ENCODE measurements around the gene CELF5.
A peak's percentile ranks its signal among the peaks of the same experiment; 100 is the strongest.

CELF5 gene

DNA sequence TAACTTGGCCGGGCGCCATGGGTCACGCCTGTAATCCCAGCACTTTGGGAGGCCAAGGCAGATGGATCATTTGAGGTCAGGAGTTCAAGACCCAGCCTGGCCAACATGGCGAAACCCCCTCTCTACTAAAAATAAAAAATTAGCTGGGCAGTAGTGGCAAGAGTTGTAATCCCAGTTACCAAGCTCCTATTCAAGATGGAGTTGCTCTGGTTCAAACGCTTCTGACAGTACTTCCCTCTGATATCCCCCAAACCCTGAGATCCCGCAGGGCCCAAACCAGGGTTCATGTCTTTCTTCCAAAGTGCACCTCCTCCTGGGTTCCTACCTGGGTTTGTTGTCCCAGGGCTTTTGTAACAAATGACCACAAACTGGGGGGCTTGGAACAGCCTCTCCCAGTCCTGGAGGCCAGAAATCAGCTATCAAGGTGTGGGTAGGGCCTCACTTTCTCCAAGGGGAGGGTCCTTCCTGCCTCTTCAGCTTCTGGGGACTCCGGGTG, 13.7 kb downstream of the CELF5 start:
- no peak for DNase-seq

DNA sequence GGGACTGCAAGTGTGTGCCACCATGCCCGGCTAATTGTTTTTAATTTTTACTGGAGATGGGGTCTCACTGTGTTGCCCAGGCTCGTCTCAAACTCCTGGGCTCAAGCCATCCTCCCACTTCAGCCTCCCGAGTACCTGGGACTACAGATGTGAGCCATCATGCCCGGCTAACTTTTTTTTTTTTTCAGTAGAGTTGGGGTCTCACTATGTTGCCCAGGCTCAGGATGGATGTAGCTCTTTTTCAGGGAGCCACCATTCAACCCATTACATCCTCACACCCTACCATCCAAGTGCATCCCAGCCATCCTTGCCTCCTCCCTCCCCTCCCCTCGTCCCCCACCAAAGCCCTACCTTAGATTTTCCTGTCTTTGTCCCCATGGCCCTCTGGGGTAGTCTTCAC, 14.9 kb downstream of the CELF5 start:
- DNase-seq: no peak

DNA sequence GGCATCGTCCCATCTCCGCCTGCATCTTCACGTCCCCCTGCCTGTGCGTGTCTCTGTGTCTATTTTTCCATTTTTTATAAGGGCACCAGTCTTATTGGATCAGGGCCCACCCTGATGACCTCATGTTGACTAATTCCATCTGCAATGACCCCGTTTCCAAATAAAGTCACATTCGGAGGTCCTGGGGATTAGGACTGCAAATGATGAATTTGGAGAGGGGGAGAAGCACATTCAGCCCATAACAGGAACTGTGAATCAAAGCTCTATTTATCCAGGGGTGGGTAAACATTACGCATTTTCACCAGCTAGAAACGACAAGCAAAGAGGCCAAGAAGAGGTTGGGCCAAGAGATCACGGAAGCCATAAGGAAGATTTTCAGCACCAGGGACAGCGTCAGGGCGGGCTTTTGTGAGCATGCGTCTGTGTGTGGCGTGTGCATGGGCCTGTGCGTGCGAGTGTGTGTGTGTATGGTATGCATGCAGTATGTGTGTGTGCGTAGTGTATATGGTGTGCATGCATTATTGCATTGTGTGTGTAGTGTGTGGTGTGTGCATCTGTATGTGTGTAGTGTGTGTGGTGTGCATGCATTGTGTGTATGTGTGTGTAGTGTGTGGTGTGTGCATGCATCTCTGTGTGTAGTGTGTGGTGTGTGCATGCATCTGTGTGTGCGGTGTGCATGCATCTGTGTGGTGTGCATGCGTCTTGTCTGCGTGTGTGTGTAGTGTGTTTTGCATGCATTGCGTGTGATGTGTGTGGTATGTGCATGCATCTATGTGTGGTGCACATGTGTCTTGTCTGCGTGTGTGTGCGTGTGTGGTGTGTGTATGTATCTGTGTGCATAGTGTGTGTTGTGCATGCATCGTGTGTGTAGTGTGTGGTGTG, 19.6 kb downstream of the CELF5 start:
- peak in 2 of 56 donors; percentile 7 to 14 for DNase-seq

DNA sequence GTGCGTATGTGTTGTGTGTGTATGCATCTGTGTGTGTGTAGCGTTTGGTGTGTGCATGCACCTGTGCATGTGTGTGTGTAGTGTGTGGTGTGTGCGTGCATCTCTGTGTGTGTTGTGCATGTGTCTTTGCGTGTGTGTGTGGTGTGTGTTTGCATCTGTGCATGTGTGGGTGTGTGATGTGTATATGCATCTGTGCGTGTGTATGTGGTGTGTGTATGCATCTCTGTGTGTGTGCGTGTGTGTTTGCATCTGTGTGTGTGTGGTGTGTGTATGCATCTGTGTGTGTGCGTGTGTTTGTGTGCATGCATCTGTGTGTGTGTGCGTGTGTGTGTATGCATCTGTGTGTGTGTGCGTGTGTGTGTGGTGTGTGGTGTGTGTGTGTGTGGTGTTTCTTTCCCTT, 20.6 kb downstream of the CELF5 start:
- no peak for DNase-seq

DNA sequence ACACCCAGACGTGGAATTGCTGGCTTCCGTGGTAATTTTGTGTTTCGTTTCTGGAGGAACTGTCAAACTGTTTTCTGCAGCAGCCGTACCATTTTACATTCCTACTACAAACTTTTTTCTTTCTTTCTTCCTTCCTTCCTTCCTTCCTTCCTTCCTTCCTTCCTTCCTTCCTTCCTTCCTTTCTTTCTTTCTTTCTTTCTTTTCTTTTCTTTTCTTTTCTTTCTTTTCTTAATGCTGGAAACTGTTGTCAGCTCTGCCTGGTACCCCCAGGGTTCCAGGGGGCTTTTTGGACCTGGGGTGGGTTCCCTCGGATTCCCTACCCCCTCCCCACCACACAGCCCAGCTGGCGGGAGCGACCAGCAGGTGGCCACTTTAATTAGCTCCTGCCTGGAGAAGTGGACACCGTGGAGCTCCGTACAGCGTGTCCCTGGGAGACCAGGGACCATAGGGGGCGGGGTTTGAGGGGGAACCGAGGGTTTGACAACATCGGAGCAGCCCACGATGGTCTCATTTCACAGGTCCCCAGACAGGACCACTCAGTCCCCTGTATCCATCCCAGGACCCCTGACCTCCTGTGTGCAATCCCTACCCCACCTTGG, 24.4 kb downstream of the CELF5 start:
- DNase-seq: no peak

DNA sequence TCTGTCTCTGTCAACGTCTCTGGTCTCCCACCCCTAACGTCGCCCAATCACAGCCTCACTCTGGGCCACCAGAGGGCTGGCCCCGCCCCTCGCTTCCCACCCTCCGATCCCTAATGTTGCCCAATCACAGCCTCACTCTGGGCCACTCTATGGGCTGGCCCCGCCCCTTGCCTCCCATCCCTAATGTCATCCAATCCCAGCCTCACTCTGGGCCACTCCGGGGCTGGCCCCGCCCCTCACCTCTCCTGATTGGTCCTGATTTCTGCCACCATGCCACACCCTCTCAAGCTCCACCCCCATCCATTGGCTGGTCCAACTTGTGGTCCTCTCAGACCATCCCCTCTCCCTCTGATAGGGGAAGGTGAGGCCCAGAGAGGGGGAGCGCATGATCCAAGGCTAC, 24.9 kb downstream of the CELF5 start:
- DNase-seq: no peak

DNA sequence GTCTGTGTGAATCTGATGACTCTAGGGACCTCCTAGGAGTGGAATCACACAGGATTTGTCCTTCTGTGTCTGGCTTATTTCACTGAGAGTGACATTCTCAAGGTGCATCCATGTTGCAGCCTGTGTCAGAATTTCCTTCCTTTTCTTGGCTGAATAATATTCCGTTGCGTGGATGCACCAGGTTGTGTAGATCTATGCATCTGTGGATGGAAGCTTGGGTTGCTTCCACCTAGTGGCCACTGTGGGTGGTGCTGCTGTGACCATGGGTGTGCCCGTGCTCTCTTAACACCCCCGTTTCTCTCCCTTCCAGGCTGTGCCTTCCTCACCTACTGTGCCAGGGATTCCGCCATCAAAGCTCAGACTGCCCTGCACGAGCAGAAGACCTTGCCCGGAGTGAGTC, 26.2 kb downstream of the CELF5 start:
- no peak for DNase-seq

DNA sequence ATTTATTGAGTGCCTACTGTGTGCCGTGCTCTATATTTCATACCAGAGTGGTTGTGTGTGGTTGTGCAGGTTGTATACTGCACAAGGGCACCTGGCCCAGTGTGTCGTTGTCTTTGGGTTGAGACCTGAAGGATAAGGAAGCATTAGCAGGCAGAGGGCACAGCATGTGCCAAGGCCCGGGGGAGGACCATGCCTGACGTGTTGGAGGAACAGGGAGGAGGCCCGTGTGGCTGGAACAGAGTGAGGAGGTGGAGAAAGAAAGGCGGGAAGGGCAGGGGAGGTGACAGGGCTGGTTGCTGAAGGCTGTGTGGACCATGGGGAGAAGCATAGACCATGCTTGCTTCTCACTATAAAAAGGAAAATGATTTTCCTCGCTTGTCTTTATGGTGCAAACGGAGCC, 26.8 kb downstream of the CELF5 start:
- DNase-seq: no peak

DNA sequence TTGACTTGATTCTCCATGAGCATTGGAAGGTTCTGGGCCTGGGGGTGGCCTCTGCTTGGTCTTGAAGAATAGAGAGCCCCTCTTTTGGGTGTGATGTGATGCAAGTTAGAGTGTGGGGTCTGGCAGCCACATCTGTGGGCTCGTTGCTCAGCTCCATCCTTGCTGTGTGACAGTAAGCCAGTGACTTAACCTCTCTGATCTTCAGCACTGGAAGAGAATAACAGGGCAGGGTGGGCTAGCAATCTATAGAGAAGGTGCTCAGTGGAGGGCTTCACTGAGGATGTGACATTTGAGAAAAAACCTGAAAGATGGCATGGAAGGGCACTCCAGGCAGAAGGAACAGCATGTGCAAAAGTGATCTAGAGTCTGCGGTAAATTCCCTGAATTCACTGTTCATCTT, 28.2 kb downstream of the CELF5 start:
- DNase-seq: no peak

DNA sequence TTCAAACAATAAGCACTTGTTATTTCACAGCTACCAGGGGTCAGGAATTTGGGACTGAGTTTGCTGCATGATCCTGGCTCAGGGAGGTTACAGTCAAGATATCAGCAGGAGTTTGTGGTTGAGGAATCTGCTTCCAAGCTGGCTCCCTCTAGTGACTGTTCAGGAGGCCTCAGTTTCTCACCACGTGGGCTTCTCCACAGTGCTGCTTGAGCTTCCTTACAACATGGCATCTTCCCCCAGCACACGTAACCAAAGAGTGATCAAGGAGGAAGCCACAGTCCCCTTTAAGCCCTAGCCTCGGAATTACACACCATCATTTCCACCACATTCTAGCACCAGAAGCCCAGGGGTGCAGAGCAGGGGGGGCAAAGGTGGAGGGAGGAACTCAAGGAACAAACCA, 28.8 kb downstream of the CELF5 start:
- no peak for DNase-seq

DNA sequence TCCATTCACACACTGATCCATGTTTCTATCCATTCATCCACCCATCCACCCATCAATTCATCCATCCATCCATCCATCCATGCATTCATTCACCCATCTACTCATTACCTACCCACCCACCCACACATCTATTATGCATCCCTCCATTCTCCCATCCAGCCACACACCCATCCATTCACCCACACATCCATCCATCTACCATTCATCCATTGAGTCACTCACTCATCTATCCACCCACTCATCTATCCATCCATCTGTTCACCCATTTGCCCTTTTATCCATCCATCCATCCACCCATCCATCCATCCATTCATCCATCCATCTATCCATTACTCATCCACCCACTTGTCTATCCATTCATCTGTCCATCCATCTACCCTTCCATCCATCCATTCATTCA, 30.1 kb downstream of the CELF5 start:
- no peak for DNase-seq

DNA sequence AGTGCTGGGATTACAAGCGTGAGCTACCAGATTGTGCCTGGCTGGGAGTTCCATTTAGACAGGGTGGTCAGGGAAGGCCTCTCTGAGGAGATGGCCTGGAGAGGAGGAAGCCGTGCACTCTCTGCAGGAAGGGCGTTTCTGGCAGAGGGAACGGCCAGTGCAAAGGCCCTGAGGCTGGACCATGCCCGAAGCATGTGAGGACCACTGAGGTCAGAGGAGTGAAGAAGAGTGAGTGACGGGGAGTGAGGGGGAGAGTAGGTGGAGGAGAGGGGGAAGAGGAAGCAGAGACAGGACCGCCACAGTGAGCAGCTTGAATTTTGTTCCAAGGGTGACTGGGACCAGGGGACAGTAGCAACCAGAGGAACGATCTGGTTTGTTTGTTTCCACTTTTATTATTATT, 32.6 kb downstream of the CELF5 start:
- DNase-seq: no peak

DNA sequence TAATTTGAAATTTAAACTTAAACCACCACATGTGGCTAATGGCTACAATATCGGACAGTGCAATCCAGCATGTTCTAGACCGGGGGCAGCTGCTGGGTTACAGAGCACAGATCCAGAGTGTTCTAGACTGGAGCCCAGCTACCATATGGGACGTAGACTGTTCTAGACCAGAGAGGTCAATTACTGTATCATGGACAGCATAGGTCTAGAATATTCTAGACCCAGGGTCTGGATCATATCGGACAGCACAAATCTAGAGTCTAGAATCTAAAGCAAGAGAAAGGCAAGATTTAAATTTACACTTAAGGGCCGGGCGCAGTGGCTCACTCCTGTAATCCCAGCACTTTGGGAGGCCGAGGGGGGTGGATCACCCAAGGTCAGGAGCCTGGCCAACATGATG, 37.9 kb downstream of the CELF5 start:
- DNase-seq: no peak

DNA sequence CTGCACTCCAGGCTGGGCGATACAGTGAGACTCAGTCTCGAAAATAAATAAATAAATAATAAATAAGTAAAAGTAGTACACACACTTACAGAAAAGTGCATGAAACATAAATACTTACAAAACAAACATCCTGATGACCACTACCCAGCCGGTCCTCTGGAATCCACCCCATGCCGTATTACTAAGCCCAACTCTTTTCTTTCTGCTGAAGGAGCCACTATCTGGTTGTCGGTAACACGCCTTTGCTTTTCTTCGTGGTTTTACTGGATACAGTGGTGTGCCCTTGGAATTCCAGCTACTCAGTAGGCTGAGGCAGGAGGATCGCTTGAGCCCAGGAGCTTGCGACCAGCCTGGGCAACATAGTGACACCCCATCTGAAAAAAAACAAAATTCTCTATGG, 39.4 kb downstream of the CELF5 start:
- DNase-seq: no peak

DNA sequence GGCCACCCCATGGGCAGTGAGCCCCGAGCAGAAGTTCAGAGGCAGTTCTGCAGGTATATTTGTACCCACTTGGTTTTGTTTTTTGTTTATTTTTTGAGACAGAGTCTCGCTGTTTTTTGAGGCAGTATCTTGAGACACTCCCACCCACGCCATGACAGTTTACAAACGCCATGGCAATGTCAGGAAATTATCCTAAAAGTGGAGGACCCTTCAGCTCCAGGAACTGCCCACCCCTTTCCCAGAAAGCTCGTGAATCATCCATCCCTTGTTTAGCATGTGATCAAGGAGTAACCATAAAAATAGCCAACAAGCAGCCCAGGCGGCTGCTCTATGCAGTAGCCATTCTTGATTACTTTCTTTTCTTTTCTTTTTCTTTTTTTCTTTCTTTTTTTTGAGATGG, 41.0 kb downstream of the CELF5 start:
- DNase-seq: no peak

DNA sequence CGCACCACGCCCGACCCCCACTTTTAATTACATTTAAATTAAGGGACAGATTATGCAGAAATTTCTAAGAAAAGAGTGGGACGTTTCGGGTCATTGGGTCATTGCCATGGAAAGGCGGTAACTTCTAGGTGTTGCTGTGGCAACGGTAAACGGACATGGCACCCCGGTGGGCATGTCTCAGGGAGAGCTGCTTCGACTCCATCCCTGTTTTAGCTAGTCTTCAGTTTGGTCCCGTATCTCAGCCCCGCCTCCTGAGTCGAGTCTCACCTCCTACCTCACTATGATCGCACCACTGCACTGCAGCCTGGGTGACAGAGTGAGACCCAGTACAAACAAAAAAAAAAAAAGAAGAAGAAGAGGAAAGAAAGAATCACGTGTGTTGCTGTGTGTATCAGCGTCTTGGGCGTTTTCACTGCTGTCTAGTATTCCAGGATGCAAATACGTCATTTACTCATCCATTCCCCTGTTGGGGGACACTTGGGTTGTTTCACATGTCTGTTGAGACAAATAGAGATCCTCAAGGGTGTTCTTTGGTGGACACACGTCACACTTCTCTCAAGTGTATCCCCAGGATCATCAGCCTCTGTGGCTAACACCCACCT, 41.7 kb downstream of the CELF5 start:
- DNase-seq: no peak

DNA sequence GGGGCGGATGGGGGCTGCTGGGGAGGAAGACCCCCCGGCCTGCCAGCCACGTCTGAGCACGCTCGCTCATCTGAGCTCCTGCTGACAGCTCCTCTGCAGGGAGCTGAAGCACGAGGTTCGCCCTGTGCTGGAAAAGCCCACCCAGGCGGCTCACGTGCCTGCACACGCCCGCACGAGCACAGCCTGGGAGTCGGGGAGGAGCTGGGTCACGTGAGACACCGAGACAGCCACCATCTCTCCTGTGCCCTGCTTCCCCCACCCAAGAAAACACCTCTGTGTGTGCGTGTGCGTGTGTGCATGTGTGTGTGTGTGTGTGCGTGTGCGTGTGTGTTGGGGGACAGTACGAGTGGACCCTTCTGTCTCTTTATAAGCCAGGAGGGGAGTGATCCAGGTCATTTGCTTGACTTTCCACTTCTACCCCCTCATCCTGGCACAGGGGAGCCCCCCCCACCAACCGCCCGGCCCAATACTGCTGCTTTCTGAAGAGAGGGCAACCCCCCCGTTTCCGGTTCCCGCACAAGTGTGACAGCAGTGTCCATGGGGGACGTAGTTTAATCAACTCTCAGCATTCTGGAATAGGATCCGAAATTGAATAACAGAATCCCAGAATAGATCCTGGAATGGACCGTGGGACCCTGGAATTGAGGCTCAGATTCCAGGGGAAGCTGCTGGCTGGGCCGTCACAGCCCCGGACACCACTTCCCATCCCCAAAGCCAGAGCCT, 42.5 kb downstream of the CELF5 start:
- DNase-seq: peak in 21 of 56 donors; percentile 9 to 63 (median 27)

DNA sequence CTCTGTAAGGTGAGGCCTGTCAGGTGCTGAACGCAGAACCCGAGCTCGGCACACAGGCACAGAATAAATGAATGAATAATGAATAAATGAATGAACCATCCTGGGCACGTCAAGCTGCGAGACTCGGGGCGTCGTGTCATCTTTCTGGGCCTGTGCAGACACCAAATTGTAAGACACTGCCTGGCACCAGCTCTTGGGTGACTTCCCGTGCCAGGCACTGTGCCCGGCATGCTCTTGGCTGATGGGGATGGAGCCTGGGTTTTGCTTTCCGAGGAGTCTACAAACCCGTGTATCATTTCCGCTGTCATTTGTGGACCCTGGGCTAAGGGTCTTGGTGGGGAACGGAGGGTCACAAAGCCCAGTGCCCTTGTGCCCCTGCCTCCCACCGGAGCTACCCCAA, 43.9 kb downstream of the CELF5 start:
- peak in 20 of 56 donors; percentile 5 to 66 (median 24) for DNase-seq

DNA sequence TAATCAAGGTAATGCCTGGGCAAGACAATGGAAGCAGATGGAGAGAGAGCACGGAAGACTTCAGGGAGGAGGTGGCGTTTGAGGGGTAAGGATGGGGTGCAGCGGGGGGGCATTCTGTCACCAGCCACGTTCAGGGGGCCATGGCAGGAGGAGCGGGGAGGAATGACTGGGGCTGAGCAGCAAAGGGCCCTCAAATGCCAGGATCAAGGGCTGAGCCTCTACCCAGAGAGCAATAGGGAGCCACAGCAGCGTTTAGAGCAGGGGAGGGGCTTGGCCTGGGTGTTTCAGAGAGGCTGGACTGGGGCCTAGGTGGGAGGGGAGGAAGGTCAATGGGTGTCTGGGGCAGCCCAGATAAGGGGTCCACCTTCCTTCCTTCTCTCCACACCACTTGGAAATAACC, 44.3 kb downstream of the CELF5 start:
- DNase-seq: no peak

DNA sequence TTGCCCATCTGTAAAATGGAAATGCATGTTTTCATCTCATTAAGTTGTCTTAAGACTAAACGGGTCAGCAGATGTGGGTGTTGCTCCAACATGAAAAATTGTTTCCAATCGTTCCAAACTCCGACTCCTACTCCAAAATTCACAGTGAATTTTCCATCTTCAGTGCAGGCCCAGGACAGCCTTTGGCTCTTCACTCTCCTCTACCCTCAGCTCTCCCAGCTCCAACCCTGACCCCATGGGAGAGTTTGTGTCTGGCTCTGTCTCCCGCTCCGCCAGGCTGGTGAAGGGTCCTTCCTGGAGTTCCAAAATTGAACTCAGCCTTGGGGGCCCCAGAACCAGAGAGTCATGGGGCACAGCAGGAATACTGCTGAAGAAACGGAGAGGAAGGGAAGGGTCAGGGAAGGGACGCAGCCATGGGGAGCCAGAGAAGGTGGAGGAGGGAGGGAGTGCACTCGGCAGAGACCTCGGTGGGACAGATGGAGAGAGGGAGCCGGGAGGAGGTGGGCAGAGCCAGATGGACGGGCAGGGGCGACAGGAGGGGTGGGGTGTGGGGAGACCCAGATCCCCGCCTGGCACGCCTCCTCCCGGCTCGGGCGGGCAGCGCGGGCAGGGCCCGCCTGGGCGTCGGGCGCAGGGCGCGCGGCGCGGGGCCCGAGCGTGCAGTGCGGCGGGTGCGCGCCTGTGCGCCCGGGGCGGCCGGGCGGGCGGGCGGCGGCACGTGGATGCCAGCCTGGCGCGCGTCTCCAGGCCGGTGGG, 45.6 kb downstream of the CELF5 start:
- peak in 4 of 56 donors; percentile 7 to 46 (median 28) for DNase-seq

DNA sequence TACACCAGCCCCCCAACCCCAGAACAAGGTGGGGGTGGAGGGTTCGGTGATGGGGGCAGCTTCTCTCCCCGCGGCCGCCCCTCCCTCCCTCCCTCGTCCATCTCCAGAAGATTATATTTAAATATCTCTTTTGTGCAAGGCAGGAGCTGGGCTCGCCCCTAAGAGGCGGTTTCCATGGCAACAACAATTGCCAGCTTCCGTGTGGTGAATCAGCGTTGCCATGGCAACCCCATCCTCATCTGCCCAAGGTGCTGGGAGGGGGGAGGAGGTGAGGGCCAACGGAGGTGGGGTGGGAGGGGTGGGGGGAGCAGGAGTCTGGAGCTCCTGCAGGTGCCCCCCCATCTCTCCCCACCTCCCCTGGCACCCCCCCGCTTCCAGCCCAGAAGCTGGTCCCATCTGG, 46.4 kb downstream of the CELF5 start:
- peak in 36 of 56 donors; percentile 5 to 69 (median 48) for DNase-seq
